GM18499 (cell line): ENCODE data around the gene NDRG4.

Experiments
- ATAC-seq: cut with Tn5 transposase; IDR thresholded peaks from one replicate; pipeline ENCODE4 v1.9.1; 2021; ENCODE audit warnings: moderate number of reproducible peaks; ENCODE audit not compliant: insufficient read depth, unreplicated experiment

The NDRG4 gene

GRCh38 chr16:58493756-58494431 lies 6.0 kb upstream of the NDRG4 start:
- ATAC-seq: no peak

DNA sequence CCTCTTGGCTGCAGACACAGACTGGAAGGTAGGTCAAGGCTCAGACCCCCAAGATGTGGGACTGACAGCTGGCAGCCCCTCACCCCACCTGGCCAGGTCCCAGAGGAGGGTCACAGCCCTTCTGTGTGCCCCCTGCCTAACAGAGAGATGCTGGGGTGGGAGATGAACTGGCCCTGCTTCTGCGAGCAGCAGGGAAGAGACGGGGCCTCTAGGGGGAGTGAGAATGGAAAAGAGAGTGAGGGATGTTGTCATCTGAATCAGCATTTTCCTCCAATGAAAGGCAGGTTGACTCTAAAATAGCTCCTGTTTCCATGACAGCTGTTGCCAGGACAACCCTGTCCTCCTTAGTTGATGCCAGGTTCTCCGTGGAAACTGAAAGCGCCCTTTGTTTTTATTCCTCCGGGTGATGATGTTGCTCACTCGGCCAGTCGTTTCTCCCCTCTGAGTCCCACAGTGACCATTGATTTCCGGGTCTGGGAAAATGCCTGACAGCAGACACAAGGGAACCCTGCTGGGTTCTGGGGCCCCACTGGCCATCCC lies 4.9 kb upstream of the NDRG4 start:
- ATAC-seq: no peak

- no peak for ATAC-seq
Observed at GRCh38 chr16:58495521-58496331, 4.2 kb upstream of the NDRG4 start.

GRCh38 chr16:58497468-58497867 lies 2.5 kb upstream of the NDRG4 start:
- ATAC-seq: no peak

DNA sequence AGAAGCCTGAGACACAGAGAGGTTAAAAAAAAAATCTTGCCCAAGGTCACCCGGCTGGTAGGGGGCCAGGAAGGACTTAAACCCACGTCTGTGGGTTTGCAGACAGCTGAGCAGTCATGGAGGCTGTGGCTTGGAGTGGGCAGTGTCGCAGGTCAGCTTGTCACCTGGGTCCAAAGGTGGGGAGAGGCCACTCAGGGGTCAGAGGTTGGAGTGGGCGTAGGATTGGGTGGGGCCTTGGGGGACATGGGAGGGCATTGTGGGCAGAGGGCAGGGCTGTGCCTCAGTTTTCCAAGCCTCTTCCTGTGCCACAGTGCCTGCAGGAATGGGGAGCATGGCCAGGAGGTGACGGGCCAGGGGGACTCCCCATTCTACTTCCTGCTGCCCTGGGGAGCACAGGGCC lies 2.0 kb upstream of the NDRG4 start:
- no peak for ATAC-seq

DNA sequence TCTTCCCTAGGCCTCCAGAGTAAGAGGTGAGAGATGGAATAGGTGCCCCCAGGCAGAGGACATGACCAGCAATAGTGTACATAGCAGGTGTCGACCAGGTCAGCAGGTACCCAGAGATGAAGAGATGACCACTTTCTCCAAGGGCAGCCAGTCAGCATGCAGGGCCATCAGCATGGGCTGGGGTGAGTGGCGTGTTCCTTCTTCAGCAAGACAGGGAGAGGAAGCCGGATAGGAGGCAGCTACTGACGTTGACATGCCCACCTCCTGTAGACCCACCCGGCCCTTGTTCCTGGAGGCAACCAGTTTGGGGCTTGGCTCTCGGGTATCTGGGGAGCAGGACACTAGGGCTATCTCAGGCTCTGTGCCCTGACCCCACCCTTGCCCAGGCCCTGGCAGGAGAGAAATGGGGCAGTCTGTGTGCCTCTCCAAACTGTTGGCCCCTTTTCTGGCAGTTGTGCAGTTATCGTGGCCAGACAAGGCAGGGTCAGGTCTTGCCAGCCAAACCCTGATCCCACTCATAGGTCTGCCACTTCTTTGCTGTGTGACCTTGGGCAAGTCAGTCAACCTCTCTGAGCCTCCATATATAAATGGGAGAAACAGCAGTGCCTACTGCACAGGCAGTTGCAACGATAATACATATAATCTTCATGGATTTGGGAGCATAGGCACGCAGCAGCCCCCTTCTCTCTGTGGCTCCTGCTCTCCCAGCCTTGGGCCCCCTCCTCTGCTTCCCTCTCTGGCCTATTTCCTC lies 1.4 kb upstream of the NDRG4 start:
- ATAC-seq: no peak

- no peak for ATAC-seq
Observed at GRCh38 chr16:58499092-58499511, 841 bp upstream of the NDRG4 start.

GRCh38 chr16:58500430-58501241 lies 693 bp downstream of the NDRG4 start:
- no peak for ATAC-seq

- ATAC-seq: no peak
Observed at GRCh38 chr16:58501242-58502131, 1.5 kb downstream of the NDRG4 start.

DNA sequence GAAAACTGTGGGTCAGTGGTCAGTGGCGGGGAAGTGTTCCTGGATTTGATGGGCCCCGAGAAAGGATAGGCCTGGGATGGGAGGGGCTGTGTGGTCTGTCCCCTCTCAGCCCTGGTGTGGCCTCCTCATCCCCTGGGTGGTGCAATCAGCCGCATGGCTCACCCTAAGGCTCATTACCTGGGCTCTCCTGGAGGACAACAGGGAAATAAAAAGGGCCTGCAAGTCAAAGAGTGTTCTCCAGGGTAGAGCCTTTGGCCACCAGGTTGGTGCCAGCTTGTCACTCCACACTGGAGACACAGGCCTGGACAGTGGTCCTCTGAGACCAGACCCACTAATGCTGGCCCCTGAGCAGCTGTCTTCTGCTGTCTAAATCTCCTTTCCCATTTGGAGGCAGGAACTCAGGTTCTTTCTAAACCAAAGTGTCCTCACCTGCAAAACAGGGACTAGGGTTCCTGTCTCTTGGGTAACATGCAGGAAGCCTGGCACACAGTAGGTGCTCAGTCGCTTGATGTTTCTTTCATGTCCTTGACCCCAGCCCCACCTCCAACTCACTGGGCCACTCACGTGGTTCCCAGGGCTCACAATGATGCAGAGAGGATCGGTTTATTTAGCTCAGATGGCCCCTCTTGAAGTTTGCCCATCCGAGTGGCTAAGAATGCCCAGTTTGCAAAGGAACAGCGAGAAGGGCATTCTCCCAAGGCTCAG lies 2.4 kb downstream of the NDRG4 start:
- no peak for ATAC-seq

DNA sequence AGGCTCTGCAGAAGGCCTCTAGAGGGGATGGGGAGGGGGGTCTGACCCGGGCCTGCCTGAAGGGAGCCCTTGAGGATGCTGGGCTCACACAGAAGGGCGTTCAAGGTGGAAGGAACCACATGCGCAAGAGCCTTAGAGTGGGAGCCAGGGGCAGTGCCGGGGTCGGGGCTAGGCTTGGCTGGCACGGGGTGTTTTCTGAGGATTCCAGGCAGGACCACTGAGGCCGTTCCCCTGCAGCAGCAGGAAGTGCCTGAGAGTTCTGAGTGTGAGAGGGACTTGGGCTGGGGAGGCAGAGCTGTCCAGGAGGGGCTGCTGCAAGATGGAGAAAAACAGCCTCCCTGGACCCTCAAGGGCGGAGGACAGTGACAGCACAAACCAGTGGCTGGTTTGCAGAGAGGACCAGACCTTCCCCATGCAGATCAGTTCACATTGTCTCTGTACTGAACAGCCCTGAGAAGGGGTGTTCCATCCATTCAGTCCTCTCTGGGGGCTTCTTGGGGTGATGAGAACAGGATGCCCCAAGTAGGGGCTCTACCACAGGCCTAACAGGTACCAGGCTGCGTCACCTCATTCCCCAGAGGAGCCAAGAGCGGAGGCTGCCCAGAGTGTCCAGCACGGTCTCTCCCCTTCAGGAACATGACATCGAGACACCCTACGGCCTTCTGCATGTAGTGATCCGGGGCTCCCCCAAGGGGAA lies 3.4 kb downstream of the NDRG4 start:
- ATAC-seq: no peak

- ATAC-seq: no peak
Observed at GRCh38 chr16:58503863-58504688, 4.1 kb downstream of the NDRG4 start.

GRCh38 chr16:58506241-58507194 lies 6.6 kb downstream of the NDRG4 start:
- ATAC-seq: no peak

DNA sequence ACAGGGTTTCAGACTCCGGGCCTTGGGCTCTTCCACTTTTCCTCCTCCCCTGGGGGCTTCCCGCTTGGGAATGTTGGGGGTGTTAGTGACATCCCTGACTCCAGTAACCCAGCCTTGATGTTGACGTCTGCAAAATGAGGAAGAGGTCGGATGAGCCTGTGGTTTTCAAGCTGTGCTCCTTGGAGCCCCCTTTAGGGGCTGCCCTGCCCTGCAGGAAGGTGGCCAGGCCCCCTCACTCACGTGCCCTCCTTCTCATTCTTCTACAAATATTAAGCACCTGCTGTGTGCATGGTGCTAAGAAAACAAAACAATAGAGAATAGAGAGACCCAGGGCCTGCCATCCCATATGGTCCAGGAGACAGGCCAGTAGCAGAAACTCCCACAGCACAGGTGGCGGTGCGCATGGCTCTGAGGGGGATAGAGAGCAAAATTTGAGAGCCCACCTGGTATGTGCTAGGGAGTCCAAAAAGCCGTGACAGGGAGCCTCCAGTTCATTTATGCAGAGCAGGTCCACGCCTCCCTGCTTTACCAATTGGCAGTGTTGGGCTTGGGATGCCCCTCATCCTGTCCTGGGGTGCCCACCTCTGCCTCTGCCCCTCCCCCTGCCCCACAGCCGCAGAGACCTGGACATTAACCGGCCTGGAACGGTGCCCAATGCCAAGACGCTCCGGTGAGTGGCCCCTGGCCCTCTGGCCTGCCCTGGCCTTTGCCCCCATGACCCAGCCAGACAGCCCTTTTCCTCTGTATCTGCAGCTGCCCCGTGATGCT lies 7.4 kb downstream of the NDRG4 start:
- no peak for ATAC-seq

DNA sequence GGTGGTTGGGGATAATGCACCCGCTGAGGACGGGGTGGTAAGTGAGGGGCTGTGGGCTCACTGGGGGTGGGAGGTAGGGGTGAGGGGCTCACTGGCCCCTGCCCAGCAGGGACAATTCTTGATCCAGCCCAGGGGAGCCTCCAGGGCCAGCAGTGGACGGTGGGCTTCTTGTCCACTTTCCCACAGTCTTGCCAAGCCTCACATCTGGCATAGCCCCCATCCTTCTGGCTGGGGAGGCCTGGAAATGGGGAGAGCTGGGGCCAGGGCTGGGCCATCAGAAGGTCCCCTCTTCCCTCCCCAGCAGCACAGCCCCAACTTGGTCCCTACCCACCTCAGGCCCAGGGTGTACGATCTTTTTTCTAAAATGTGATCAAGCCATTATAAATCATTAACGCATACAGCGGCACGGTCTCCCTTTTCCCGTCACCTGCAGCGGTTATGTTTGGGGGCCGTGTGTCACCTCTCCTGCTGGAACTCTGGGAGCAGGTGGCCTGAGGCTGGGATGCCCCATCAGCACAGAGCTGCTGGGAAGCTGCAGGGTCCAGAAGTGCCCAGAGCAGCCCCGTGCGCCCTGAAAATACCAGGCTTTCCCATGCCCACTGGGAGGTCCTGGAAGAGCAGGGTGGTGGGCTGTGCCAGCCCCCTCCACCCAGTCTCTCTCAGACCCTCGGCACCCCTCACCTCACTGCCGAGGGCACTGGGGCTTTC lies 8.2 kb downstream of the NDRG4 start:
- ATAC-seq: no peak
